H1 (cell line): Measurements from ENCODE around the gene DAG1. TPM values are rescaled to one million over a fixed set of nuclear protein-coding genes. Genes with fewer than 3 reads are reported as not detected.

ENCODE experiments used
- CHD7 ChIP-seq: fragments of 300-600 bp; sonication (generic); IDR thresholded peaks from 2 replicates; pipeline ENCODE4 v1.7.1; 2012; ENCODE audit warnings: low read length, moderate library complexity, mild to moderate bottlenecking, inconsistent platforms; ENCODE audit not compliant: insufficient replicate concordance
- POLR2AphosphoS5 ChIP-seq: IDR thresholded peaks from 2 replicates; pipeline ENCODE4 v1.6.1; 2011; ENCODE audit warnings: low read depth, low read length
- POU5F1 ChIP-seq: IDR thresholded peaks from 2 replicates; pipeline ENCODE4 v1.6.1; 2011; ENCODE audit warnings: low read depth, mild to moderate bottlenecking, low read length, moderate library complexity
- RNF2 ChIP-seq: fragments of 200-900, 300-1000 bp; sonication (generic); IDR thresholded peaks from 2 replicates; pipeline ENCODE4 v1.7.1; 2016; ENCODE audit warnings: borderline replicate concordance, low read depth, mild to moderate bottlenecking, antibody characterized with exemption, low read length; ENCODE audit not compliant: poor library complexity, severe bottlenecking; ENCODE audit errors: missing control alignments
- SAP30 ChIP-seq: fragments of 300-600 bp; sonication (generic); IDR thresholded peaks from 2 replicates; pipeline ENCODE4 v1.7.1; 2012; ENCODE audit warnings: low read length, moderate library complexity, mild to moderate bottlenecking, inconsistent platforms; ENCODE audit not compliant: insufficient read depth, insufficient replicate concordance
- SIX5 ChIP-seq: IDR thresholded peaks from 2 replicates; pipeline ENCODE4 v1.6.1; 2011; ENCODE audit warnings: mild to moderate bottlenecking, low read depth, low read length
- SRF ChIP-seq: IDR thresholded peaks from 2 replicates; pipeline ENCODE4 v1.6.1; 2011; ENCODE audit warnings: mild to moderate bottlenecking, low read depth, low read length, moderate library complexity
- YY1 ChIP-seq: IDR thresholded peaks from 2 replicates; pipeline ENCODE4 v1.6.1; 2011; ENCODE audit warnings: low read depth, mild to moderate bottlenecking, low read length
- polyA plus RNA-seq, 7 experiments: library from polyadenylated mRNA; depleted of rRNA in 3 of 7; stranded (reverse) in 5 of 7; unstranded in 2 of 7; fragments of >200 nt in 5 of 7; fragments of 200-250 nt in 2 of 7; gene quantifications; 1 replicate in 5 of 7; 2 replicates in 1 of 7; 4 replicates in 1 of 7; pipeline versions ENCODE4 v1.2.1 to v1.2.3, GENCODE V29; 2011 to 2013; ENCODE audit warnings: missing spikeins in 2 of 7, mixed read lengths in 2 of 7
- total RNA-seq: library from RNA; stranded (reverse); fragmentation: NEBNext Ultra II Directional; extraction: Animal tissue kit (Norgen Biotek cat#: 25700); gene quantifications from 2 replicates; pipeline ENCODE4 v1.2.1, GENCODE V29; 2021
- TF ChIP-seq, protein P1 (sequence below): IDR thresholded peaks from 2 replicates; pipeline ENCODE4 v1.6.1; 2011; ENCODE audit warnings: low read length, improper control_type of control experiment

Gene DAG1
- total and polyA plus RNA-seq, 2 of the 8 experiments (the other 6 are each of a cell fraction or from before 2014, with no cell fraction given) = 97.5 to 138 TPM

- TF ChIP-seq CHD7 (no peak), SIX5 (no peak), RNF2 (no peak), YY1 (no peak), POLR2AphosphoS5 (no peak), SRF (no peak), SAP30 (no peak), POU5F1 (no peak)
- TF ChIP-seq, protein P1, sequence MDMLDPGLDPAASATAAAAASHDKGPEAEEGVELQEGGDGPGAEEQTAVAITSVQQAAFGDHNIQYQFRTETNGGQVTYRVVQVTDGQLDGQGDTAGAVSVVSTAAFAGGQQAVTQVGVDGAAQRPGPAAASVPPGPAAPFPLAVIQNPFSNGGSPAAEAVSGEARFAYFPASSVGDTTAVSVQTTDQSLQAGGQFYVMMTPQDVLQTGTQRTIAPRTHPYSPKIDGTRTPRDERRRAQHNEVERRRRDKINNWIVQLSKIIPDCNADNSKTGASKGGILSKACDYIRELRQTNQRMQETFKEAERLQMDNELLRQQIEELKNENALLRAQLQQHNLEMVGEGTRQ = no peak
- TF ChIP-seq, all 59 proteins: peak for 0
These were observed 97.3 kb downstream of the DAG1 start (continued) for GRCh38 chr3:49567406-49567805.
